AML-193 (cell line): ENCODE data around the gene FAM131A.
A peak's percentile ranks its signal among the peaks of the same experiment; 100 is the strongest.

Experiments
- DNase-seq, 2 experiments: peaks; one replicate each; lab custom pipeline; 2025; lab: John Stamatoyannopoulos, UW

The FAM131A gene

GRCh38 chr3:184316792-184317191 is 20.6 kb upstream of the FAM131A start:
- no peak for DNase-seq

- DNase-seq: no peak
Observed at GRCh38 chr3:184317201-184317600, 20.2 kb upstream of the FAM131A start.

GRCh38 chr3:184320104-184320445 is 17.3 kb upstream of the FAM131A start:
- DNase-seq: peak; percentile 60 to 66

GRCh38 chr3:184321666-184322065 is 15.7 kb upstream of the FAM131A start:
- DNase-seq: no peak

GRCh38 chr3:184322731-184323487 is 14.5 kb upstream of the FAM131A start:
- no peak for DNase-seq

GRCh38 chr3:184323696-184324095 is 13.7 kb upstream of the FAM131A start:
- no peak for DNase-seq

- DNase-seq: no peak
Observed at GRCh38 chr3:184325269-184325668, 12.1 kb upstream of the FAM131A start.

- DNase-seq: no peak
Observed at GRCh38 chr3:184325715-184326369, 11.6 kb upstream of the FAM131A start.

- DNase-seq: no peak
Observed at GRCh38 chr3:184327171-184327570, 10.2 kb upstream of the FAM131A start.

GRCh38 chr3:184328516-184328915 is 8.9 kb upstream of the FAM131A start:
- DNase-seq: no peak

GRCh38 chr3:184332370-184333090 is 4.9 kb upstream of the FAM131A start:
- no peak for DNase-seq

- DNase-seq: no peak
Observed at GRCh38 chr3:184333190-184333589, 4.2 kb upstream of the FAM131A start.

GRCh38 chr3:184333700-184334099 is 3.7 kb upstream of the FAM131A start:
- DNase-seq: no peak

- no peak for DNase-seq
Observed at GRCh38 chr3:184334470-184335158, 2.8 kb upstream of the FAM131A start.

- no peak for DNase-seq
Observed at GRCh38 chr3:184335291-184335660, 2.1 kb upstream of the FAM131A start.

GRCh38 chr3:184335661-184336546 is 1.5 kb upstream of the FAM131A start:
- DNase-seq: no peak

GRCh38 chr3:184336547-184337398 is 627 bp upstream of the FAM131A start:
- DNase-seq: no peak

- no peak for DNase-seq
Observed at GRCh38 chr3:184337981-184338380, 581 bp downstream of the FAM131A start.

- DNase-seq: no peak
Observed at GRCh38 chr3:184338511-184338945, 1.1 kb downstream of the FAM131A start.

GRCh38 chr3:184339001-184339400 is 1.6 kb downstream of the FAM131A start:
- DNase-seq: no peak
